ENCODE data around the gene EPB42. TPM values are rescaled to one million over a fixed set of nuclear protein-coding genes. Genes with fewer than 3 reads are reported as not detected.

Gene EPB42
- total RNA-seq, 1 experiment from 2014 or later = 0.10 TPM

GRCh38 chr15:43199945-43200488, 20.8 kb downstream of the EPB42 start:
- in situ Hi-C loops (cut with HindIII; ENCODE audit: low pct_unique_long_range_greater_than_20kb, low sequenced_read_pairs) = no loop called here
- BruUV-seq (replicated peaks) = no TSS peak
- Histone ChIP-seq H3K4me3 (ENCODE audit: low read depth in 2 of 2, low read length in 2 of 2) (no peak overlapping the region), H3K9me3 (ENCODE audit: control insufficient read depth, insufficient read depth, low read depth, low read length) (no peaks in the 10 kb centered on the region), H3K36me3 (ENCODE audit: control insufficient read depth, insufficient read depth, low read length) (peaks cover 2% of the 10 kb centered on the region; the same call in 1 of the 2 replicates), H3K27ac (ENCODE audit: low read length) (no peak overlapping the region), H3K4me1 (ENCODE audit: control insufficient read depth, insufficient read depth, low read length) (no peaks in the 10 kb centered on the region), H3K27me3 (ENCODE audit: control insufficient read depth, insufficient read depth, low read length) (no peaks in the 10 kb centered on the region)
- DNase-seq (ENCODE audit: low read depth, low spot score) (no peak), ATAC-seq (no peak)
- CTCF ChIA-PET = no interaction called here
- TF ChIP-seq SIN3A (IDR thresholded peaks at IDR 0.05; ENCODE audit: borderline replicate concordance, insufficient read depth, low read depth, low read length) (no peak), REST (IDR thresholded peaks at IDR 0.05; ENCODE audit: insufficient read depth in 1 of 2, low read depth in 2 of 2, low read length in 1 of 2) (no peak), CTCF (IDR thresholded peaks at IDR 0.05) (no peak), TCF7L2 (IDR thresholded peaks at IDR 0.05; ENCODE audit: low read depth, low read length) (no peak), POLR2AphosphoS5 (IDR thresholded peaks at IDR 0.05; ENCODE audit: low read depth, low read length) (no peak)
- intact Hi-C loops (cut with micrococcal nuclease; ENCODE audit: unreplicated experiment) = no loop called here
- POLR2A ChIA-PET = no interaction called here

GRCh38 chr15:43198992-43199391, 21.8 kb downstream of the EPB42 start:
- CTCF ChIA-PET = no interaction called here
- BruUV-seq (replicated peaks) = no TSS peak

More at GRCh38 chr15:43198992-43199391, 21.8 kb downstream of the EPB42 start:
- peaks cover 8% of the 10 kb centered on the region; the same call in 1 of the 2 replicates for H3K36me3 ChIP-seq (ENCODE audit: control insufficient read depth, insufficient read depth, low read length)
- no peak for DNase-seq (ENCODE audit: low read depth, low spot score)
- no peak overlapping the region for H3K27ac ChIP-seq (ENCODE audit: low read length)
- H3K4me1 ChIP-seq (ENCODE audit: control insufficient read depth, insufficient read depth, low read length) = no peaks in the 10 kb centered on the region
- in situ Hi-C loops (cut with HindIII; ENCODE audit: low pct_unique_long_range_greater_than_20kb, low sequenced_read_pairs) = no loop called here
- POLR2A ChIA-PET = no interaction called here
- TF ChIP-seq SIN3A (IDR thresholded peaks at IDR 0.05; ENCODE audit: borderline replicate concordance, insufficient read depth, low read depth, low read length) = no peak
- TF ChIP-seq CTCF (IDR thresholded peaks at IDR 0.05) = no peak
- no peak for TF ChIP-seq TCF7L2 (IDR thresholded peaks at IDR 0.05; ENCODE audit: low read depth, low read length)
- TF ChIP-seq POLR2AphosphoS5 (IDR thresholded peaks at IDR 0.05; ENCODE audit: low read depth, low read length) = no peak
- TF ChIP-seq REST (IDR thresholded peaks at IDR 0.05; ENCODE audit: insufficient read depth in 1 of 2, low read depth in 2 of 2, low read length in 1 of 2) = no peak
- H3K9me3 ChIP-seq (ENCODE audit: control insufficient read depth, insufficient read depth, low read depth, low read length) = no peaks in the 10 kb centered on the region
- no peak overlapping the region for H3K4me3 ChIP-seq (ENCODE audit: low read depth in 2 of 2, low read length in 2 of 2)
- ATAC-seq = no peak
- intact Hi-C loops (cut with micrococcal nuclease; ENCODE audit: unreplicated experiment) = no loop called here
- no peaks in the 10 kb centered on the region for H3K27me3 ChIP-seq (ENCODE audit: control insufficient read depth, insufficient read depth, low read length)
